GM12878 (cell line): ENCODE measurements around the gene LIN28B. TPM values are rescaled to one million over a fixed set of nuclear protein-coding genes. Genes with fewer than 3 reads are reported as not detected.

Source experiments
- ATAC-seq: fragments of 200-7000 bp; cut with Tn5 transposase; 3 replicates; pipeline ENCODE4 v1.9.1; 2020; ENCODE audit warnings: mild to moderate bottlenecking, moderate library complexity
- BruUV-seq: library from RNA; stranded (reverse); fragments of 400-500 nt; replicated peaks from 2 replicates; lab custom pipeline; 2021; lab: Mats Ljungman, UMichigan
- CTCF ChIA-PET: fragments of 300-600 bp; sonication (Branson Sonifier 250); formaldehyde crosslinking; extraction: SDS; loops from one replicate; lab custom pipeline; 2021; ENCODE audit warnings: inconsistent platforms; lab: Yijun Ruan, JAX
- POLR2A ChIA-PET: fragments of 350-600 bp; formaldehyde crosslinking; extraction: SDS; loops from one replicate; lab custom pipeline; 2021; ENCODE audit warnings: inconsistent platforms; lab: Charles Lee
- RAD21 ChIA-PET: fragments of 300-600 bp; sonication (Branson Sonifier 250); formaldehyde crosslinking; loops from one replicate; lab custom pipeline; 2023; ENCODE audit warnings: antibody characterized with exemption; ENCODE audit not compliant: unreplicated experiment; lab: Charles Lee
- SMC1A ChIA-PET: fragments of 300-600 bp; sonication (Branson Sonifier 250); formaldehyde crosslinking; loops from one replicate; lab custom pipeline; 2023; ENCODE audit not compliant: unreplicated experiment, uncharacterized antibody; lab: Charles Lee
- DNase-seq: peaks from one replicate; pipeline ENCODE4 v3.0.0-alpha.2; 2011; ENCODE audit warnings: low read depth, low spot score
- FAIRE-seq: peaks from 3 replicates; lab custom pipeline; 2011; peaks lifted over from hg19 to GRCh38; lab: Jason Lieb, UNC
- H2AFZ ChIP-seq: 2 replicates; pipeline ENCODE4 v1.6.0; 2011; ENCODE audit warnings: low read depth, low read length, control low read depth; ENCODE audit not compliant: control insufficient read depth
- H3K27ac ChIP-seq: 2 replicates; pipeline ENCODE4 v1.5.1; 2011; ENCODE audit warnings: control low read depth; ENCODE audit not compliant: control insufficient read depth, insufficient read depth
- H3K27me3 ChIP-seq, 2 experiments: replicated peaks in 1 of 2; 2 replicates each; pipeline versions ENCODE4 v1.6.0 to v1.6.1; 2011; ENCODE audit warnings: low read length in 1 of 2; ENCODE audit not compliant: control insufficient read depth in 2 of 2, insufficient read depth in 2 of 2
- H3K36me3 ChIP-seq, 2 experiments: 2 replicates each; pipeline ENCODE4 v1.5.1; 2011; ENCODE audit warnings: low read length in 1 of 2; ENCODE audit not compliant: control insufficient read depth in 2 of 2, insufficient read depth in 2 of 2
- H3K4me1 ChIP-seq: 2 replicates; pipeline ENCODE4 v1.6.1; 2011; ENCODE audit warnings: mild to moderate bottlenecking, low read length, moderate library complexity, mixed read lengths; ENCODE audit not compliant: control insufficient read depth, insufficient read depth
- H3K4me2 ChIP-seq: 2 replicates; pipeline ENCODE4 v1.6.0; 2011; ENCODE audit warnings: control low read depth; ENCODE audit not compliant: control insufficient read depth, insufficient read depth
- H3K4me3 ChIP-seq: fragments of 200-600 bp; sonication (generic); 2 replicates; pipeline ENCODE4 v1.5.1; 2016
- H3K79me2 ChIP-seq: 2 replicates; pipeline ENCODE4 v1.6.0; 2011; ENCODE audit warnings: low read length; ENCODE audit not compliant: control insufficient read depth, insufficient read depth
- H3K9ac ChIP-seq: 2 replicates; pipeline ENCODE4 v1.8.0; 2011; ENCODE audit warnings: low read length, control low read depth, mixed read lengths; ENCODE audit not compliant: control insufficient read depth, insufficient read depth
- H3K9me3 ChIP-seq: replicated peaks from 3 replicates; pipeline ENCODE4 v1.5.1; 2011; ENCODE audit warnings: mild to moderate bottlenecking, low read length; ENCODE audit not compliant: control insufficient read depth, insufficient read depth
- H4K20me1 ChIP-seq: 2 replicates; pipeline ENCODE4 v1.6.0; 2011; ENCODE audit not compliant: control insufficient read depth, insufficient read depth
- CBX3 ChIP-seq: fragments of 200-600 bp; sonication (generic); IDR thresholded peaks from 2 replicates; pipeline ENCODE4 v1.6.1; 2016; ENCODE audit warnings: low read depth, borderline replicate concordance
- CHD1 ChIP-seq: IDR thresholded peaks from 2 replicates; pipeline ENCODE4 v1.6.1; 2012; ENCODE audit warnings: low read depth, low read length, improper control_type of control experiment
- E2F4 ChIP-seq: IDR thresholded peaks from 2 replicates; pipeline ENCODE4 v1.6.1; 2012; ENCODE audit warnings: low read depth, low read length, improper control_type of control experiment
- E4F1 ChIP-seq: fragments of 450-650 bp; IDR thresholded peaks from 2 replicates; pipeline ENCODE4 v1.6.1; 2018; ENCODE audit warnings: borderline replicate concordance, mild to moderate bottlenecking; ENCODE audit not compliant: partially characterized antibody
- ESRRA ChIP-seq: IDR thresholded peaks from 2 replicates; pipeline ENCODE4 v1.6.1; 2012; ENCODE audit warnings: mild to moderate bottlenecking, low read length, improper control_type of control experiment
- JUNB ChIP-seq: IDR thresholded peaks from 2 replicates; pipeline ENCODE4 v1.6.1; 2016; ENCODE audit warnings: antibody characterized with exemption, mild to moderate bottlenecking
- SUPT20H ChIP-seq: IDR thresholded peaks from 2 replicates; pipeline ENCODE4 v1.6.1; 2011; ENCODE audit warnings: low read depth, mild to moderate bottlenecking, low read length, moderate library complexity, borderline replicate concordance; ENCODE audit not compliant: control insufficient read depth
- WGBS: methylation state at CpG from one replicate; pipeline ENCODE4 v1.1.6; 2016; ENCODE audit warnings: low lambda C conversion rate; ENCODE audit not compliant: insufficient replicate concordance, insufficient coverage; ENCODE audit errors: missing lambda C conversion rate; 5-methylcytosine and 5-hydroxymethylcytosine counted together
- in situ Hi-C: fragments of 300-500 bp; cut with MboI; formaldehyde crosslinking; loops from 9 replicates; pipeline ENCODE4 v1.14.3; 2018; ENCODE audit warnings: mixed read lengths
- intact Hi-C: fragments of 100-400 bp; cut with micrococcal nuclease; formaldehyde crosslinking; loops from one replicate; pipeline ENCODE4 v1.14.2; 2022; ENCODE audit not compliant: unreplicated experiment
- polyA plus RNA-seq, 11 experiments: library from polyadenylated mRNA; depleted of rRNA in 4 of 11; unstranded in 6 of 11; stranded (reverse) in 5 of 11; fragments of >200 nt; fragmentation: Nextera tagmentation in 4 of 11; fragmentation: Illumina TruSeq in 1 of 11; extraction: Ambion mirVana in 4 of 11; extraction: Trizol in 1 of 11; gene quantifications; 1 replicate in 1 of 11; 2 replicates in 10 of 11; pipeline versions ENCODE4 v1.2.1 to v1.2.3, GENCODE V29; 2011 to 2016; ENCODE audit warnings: inconsistent platforms in 2 of 11, missing spikeins in 2 of 11, low read depth in 1 of 11
- small RNA-seq: library from RNA; depleted of rRNA; stranded (forward); fragments of <200 nt; gene quantifications from one replicate; pipeline ENCODE3, GENCODE V24; 2014
- total RNA-seq, 4 experiments: library from RNA; depleted of rRNA in 3 of 4; stranded (reverse); fragments of >200 nt in 3 of 4; fragmentation: Illumina TruSeq in 1 of 4; extraction: Trizol in 1 of 4; gene quantifications; 2 replicates each; pipeline versions ENCODE4 v1.2.1 to v1.2.3, GENCODE V29; 2013 to 2021

The LIN28B gene
- total and polyA plus RNA-seq, 10 of the 15 experiments (the other 5 are each of a cell fraction or from before 2014, with no cell fraction given): 0.01 to 2.4 (median 0.09) TPM; not detected in 6

- RAD21 ChIA-PET: no interaction called here
- no peak overlapping the region for H3K4me2 ChIP-seq
- no TSS peak for BruUV-seq
- 45% methylated on average over 6 of the region's 6 CpGs for WGBS
- POLR2A ChIA-PET: no interaction called here
- H3K79me2 ChIP-seq: no peaks in the 10 kb centered on the region
- CTCF ChIA-PET: interaction anchor here (1.5 kb wide), 1 partner anchor 35 kb away, joined by 6 read pairs; no protein-coding TSS in a partner anchor
- in situ Hi-C loops: no loop called here
- H3K4me3 ChIP-seq: no peak overlapping the region
- FAIRE-seq (no peak), DNase-seq (no peak), ATAC-seq (no peak)
- no peaks in the 10 kb centered on the region; a peak in 1 of 4 replicates for H3K27me3 ChIP-seq
- no peaks in the 10 kb centered on the region for H4K20me1 ChIP-seq
- no peak overlapping the region for H3K9ac ChIP-seq
- H3K27ac ChIP-seq: no peak overlapping the region
- SMC1A ChIA-PET: no interaction called here
- TF ChIP-seq E2F4 (no peak), CBX3 (no peak), ESRRA (no peak), E4F1 (no peak), CHD1 (no peak), JUNB (no peak), SUPT20H (no peak)
- no peaks in the 10 kb centered on the region for H3K4me1 ChIP-seq
- intact Hi-C loops: no loop called here
- H2AFZ ChIP-seq: no peak overlapping the region
- H3K36me3 ChIP-seq: no peaks in the 10 kb centered on the region
- H3K9me3 ChIP-seq: no peaks in the 10 kb centered on the region
These were observed 165.8 kb downstream of the LIN28B start for GRCh38 chr6:105122717-105123116.

Small RNA genes lying within 50 kb of the gene (small RNA-seq; reads per million reads assigned to genes)
- not detected for gene RNU6-1106P

Other genes starting within 250 kb of the LIN28B start
- 6.4 and 7.7 TPM in 2 replicates for gene HACE1, start 97.2 kb upstream of the LIN28B start, total RNA-seq (2014; rRNA removed)
- 6.7 and 7.4 TPM in 2 replicates for gene HACE1, start 97.2 kb upstream of the LIN28B start, total RNA-seq (2014; rRNA removed; fragmentation: Illumina TruSeq; extraction: Trizol)
- gene HACE1, start 97.2 kb upstream of the LIN28B start, total RNA-seq (2021): 6.0 and 6.7 TPM in 2 replicates
- gene HACE1, start 97.2 kb upstream of the LIN28B start, polyA plus RNA-seq (2011; rRNA removed): 16.9 and 31.2 TPM in 2 replicates
- 5.3 and 5.5 TPM in 2 replicates for gene HACE1, start 97.2 kb upstream of the LIN28B start, polyA plus RNA-seq (2014; fragmentation: Illumina TruSeq; extraction: Trizol)
- 1 to 10 TPM; 1.6 to 2.6 TPM for gene HACE1, start 97.2 kb upstream of the LIN28B start, polyA plus RNA-seq (2014; fragmentation: Nextera tagmentation; extraction: Ambion mirVana)
- 4.7 and 5.7 TPM in 2 replicates for gene HACE1, start 97.2 kb upstream of the LIN28B start, polyA plus RNA-seq (2014; rRNA removed)
- gene HACE1, start 97.2 kb upstream of the LIN28B start, polyA plus RNA-seq (2016; fragmentation: Nextera tagmentation; extraction: Ambion mirVana): 1 to 10 TPM; 3.6 to 5.0 TPM
- not detected in 2 replicates for gene POPDC3, start 222.9 kb downstream of the LIN28B start, total RNA-seq (2014; rRNA removed)
- gene POPDC3, start 222.9 kb downstream of the LIN28B start, total RNA-seq (2014; rRNA removed; fragmentation: Illumina TruSeq; extraction: Trizol): not detected in 2 replicates
- not detected in 2 replicates for gene POPDC3, start 222.9 kb downstream of the LIN28B start, total RNA-seq (2021)
- 1.6 TPM in 2 replicates for gene POPDC3, start 222.9 kb downstream of the LIN28B start, polyA plus RNA-seq (2011; rRNA removed)
- gene POPDC3, start 222.9 kb downstream of the LIN28B start, polyA plus RNA-seq (2014; fragmentation: Illumina TruSeq; extraction: Trizol): not detected in 2 replicates
- gene POPDC3, start 222.9 kb downstream of the LIN28B start, polyA plus RNA-seq (2014; fragmentation: Nextera tagmentation; extraction: Ambion mirVana): not detected
- gene POPDC3, start 222.9 kb downstream of the LIN28B start, polyA plus RNA-seq (2014; rRNA removed): not detected in 2 replicates
- gene POPDC3, start 222.9 kb downstream of the LIN28B start, polyA plus RNA-seq (2016; fragmentation: Nextera tagmentation; extraction: Ambion mirVana): not detected